Esophagus squamous epithelium (tissue), 5 donors: ENCODE measurements around the gene CTXND1. TPM values are rescaled to one million over a fixed set of nuclear protein-coding genes. Genes with fewer than 3 reads are reported as not detected.

ENCODE experiments used
- DNase-seq: peaks from one replicate; lab custom pipeline; 2025; lab: John Stamatoyannopoulos, UW
- H3K27ac ChIP-seq, 4 donors: fragments of 200-600 bp; sonication (generic); one replicate each; pipeline ENCODE4 v1.5.1; 2016 to 2019; ENCODE audit warnings: mild to moderate bottlenecking in 1 of 4
- H3K27me3 ChIP-seq, 4 donors: fragments of 200-600 bp; sonication (generic); 1 replicate in 3 of 4; 2 replicates in 1 of 4; pipeline versions ENCODE4 v1.5.1 to v1.6.0; 2017 to 2021; ENCODE audit warnings: antibody characterized with exemption in 1 of 4
- H3K36me3 ChIP-seq, 3 donors: fragments of 200-600 bp; sonication (generic); one replicate each; pipeline ENCODE4 v1.5.1; 2016 to 2019
- H3K4me1 ChIP-seq, 3 donors: fragments of 200-600 bp; sonication (generic); one replicate each; pipeline ENCODE4 v1.5.1; 2017 to 2019
- H3K4me3 ChIP-seq, 4 donors: fragments of 200-600 bp; sonication (generic); 1 replicate in 3 of 4; 2 replicates in 1 of 4; pipeline ENCODE4 v1.5.1; 2016 to 2019; ENCODE audit warnings: mild to moderate bottlenecking in 2 of 4, moderate library complexity in 1 of 4
- H3K9me3 ChIP-seq, 3 donors: fragments of 200-600 bp; sonication (generic); one replicate each; pipeline ENCODE4 v1.5.1; 2016 to 2019
- POLR2A ChIP-seq, 4 donors: fragments of 450-650 bp; IDR thresholded peaks; one replicate each; pipeline ENCODE4 v1.6.1; 2017; ENCODE audit warnings: antibody characterized with exemption in 4 of 4, mild to moderate bottlenecking in 4 of 4, moderate library complexity in 3 of 4
- WGBS, 2 donors: methylation state at CpG; one replicate each; pipeline ENCODE4 v1.1.5; 2018; 5-methylcytosine and 5-hydroxymethylcytosine counted together
- intact Hi-C: fragments of 100-400 bp; cut with DNase I; formaldehyde crosslinking; loops from one replicate; pipeline ENCODE4 v1.15.0; 2022
- total RNA-seq, 4 donors: library from RNA; depleted of rRNA; stranded (reverse); fragments of >200 nt; gene quantifications; one replicate each; pipeline ENCODE4 v1.1.0, GENCODE V29; 2016
- TF ChIP-seq, protein P1 (sequence below), 6 experiments: fragments of 450-650 bp in 4 of 6; fragments of 200-600 bp in 2 of 6; sonication (generic) in 2 of 6; IDR thresholded peaks; one replicate each; pipeline ENCODE4 v1.5.1; 2016 to 2019; ENCODE audit warnings: antibody characterized with exemption in 6 of 6, mild to moderate bottlenecking in 4 of 6, moderate library complexity in 4 of 6
- donor health status: DM: yes; HTN: yes; CAD: no.

CTXND1 gene
- total RNA-seq, 4 donors from 2014 or later = not detected

DNA sequence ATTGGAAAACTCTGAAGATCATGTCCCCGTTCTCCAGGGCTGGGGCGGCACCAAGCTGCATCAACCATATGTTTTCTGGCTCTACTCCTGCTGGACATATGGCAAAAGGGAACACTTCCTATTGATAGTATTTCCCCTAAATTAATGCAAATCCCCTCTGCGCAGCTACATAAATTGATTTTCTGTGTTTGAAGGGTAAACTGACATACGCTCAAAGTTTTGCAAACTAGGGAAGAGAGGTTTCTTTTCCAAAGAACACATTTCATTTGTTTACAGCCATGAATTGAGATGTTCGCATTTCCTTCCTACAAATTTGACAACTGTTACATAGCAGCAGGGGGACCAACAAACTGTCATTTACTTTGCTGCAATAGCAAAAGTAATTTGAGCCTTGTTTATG is 35.9 kb downstream of the CTXND1 start:
- H3K27ac ChIP-seq = no peak overlapping the region
- no peak overlapping the region for H3K4me3 ChIP-seq
- H3K9me3 ChIP-seq = no peaks in the 10 kb centered on the region
- H3K36me3 ChIP-seq = no peaks in the 10 kb centered on the region
- 81 to 96% methylated on average over 5 of the region's 5 CpGs for WGBS, 2 donors
- H3K4me1 ChIP-seq = peaks cover 0 to 4% (median 0%) of the 10 kb centered on the region in 3 donors
- DNase-seq = no peak
- no peak for TF ChIP-seq POLR2A (IDR thresholded peaks at IDR 0.05)
- TF ChIP-seq, protein P1, sequence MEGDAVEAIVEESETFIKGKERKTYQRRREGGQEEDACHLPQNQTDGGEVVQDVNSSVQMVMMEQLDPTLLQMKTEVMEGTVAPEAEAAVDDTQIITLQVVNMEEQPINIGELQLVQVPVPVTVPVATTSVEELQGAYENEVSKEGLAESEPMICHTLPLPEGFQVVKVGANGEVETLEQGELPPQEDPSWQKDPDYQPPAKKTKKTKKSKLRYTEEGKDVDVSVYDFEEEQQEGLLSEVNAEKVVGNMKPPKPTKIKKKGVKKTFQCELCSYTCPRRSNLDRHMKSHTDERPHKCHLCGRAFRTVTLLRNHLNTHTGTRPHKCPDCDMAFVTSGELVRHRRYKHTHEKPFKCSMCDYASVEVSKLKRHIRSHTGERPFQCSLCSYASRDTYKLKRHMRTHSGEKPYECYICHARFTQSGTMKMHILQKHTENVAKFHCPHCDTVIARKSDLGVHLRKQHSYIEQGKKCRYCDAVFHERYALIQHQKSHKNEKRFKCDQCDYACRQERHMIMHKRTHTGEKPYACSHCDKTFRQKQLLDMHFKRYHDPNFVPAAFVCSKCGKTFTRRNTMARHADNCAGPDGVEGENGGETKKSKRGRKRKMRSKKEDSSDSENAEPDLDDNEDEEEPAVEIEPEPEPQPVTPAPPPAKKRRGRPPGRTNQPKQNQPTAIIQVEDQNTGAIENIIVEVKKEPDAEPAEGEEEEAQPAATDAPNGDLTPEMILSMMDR (IDR thresholded peaks at IDR 0.05) = no peak
- peaks cover 0 to 3% (median 0%) of the 10 kb centered on the region in 4 donors for H3K27me3 ChIP-seq
- intact Hi-C loops = no loop called here

DNA sequence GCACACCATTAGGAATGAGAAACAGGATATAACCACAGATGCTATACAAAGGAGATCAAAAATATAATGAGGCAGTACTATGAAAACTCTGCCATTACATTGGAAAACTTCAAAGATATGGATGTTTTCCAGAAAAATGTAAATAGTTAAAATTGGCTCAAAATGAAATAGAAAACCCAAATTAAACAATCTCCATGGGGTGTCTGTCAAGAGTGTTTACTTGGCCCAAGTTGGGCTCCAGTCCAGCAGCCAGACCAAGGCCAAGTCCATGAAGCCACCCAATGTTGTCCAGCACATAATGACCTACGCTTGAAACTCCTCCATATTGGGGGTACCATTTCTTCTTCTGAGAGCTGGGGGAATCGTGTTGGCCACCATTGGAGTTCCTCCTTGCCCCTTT is 37.1 kb downstream of the CTXND1 start:
- no peak for DNase-seq
- TF ChIP-seq, protein P1 (IDR thresholded peaks at IDR 0.05) = no peak
- TF ChIP-seq POLR2A (IDR thresholded peaks at IDR 0.05) = no peak
- peaks cover 0 to 3% (median 0%) of the 10 kb centered on the region in 4 donors for H3K27me3 ChIP-seq
- no peaks in the 10 kb centered on the region for H3K9me3 ChIP-seq
- no peak overlapping the region for H3K27ac ChIP-seq
- intact Hi-C loops = no loop called here
- 70 to 79% methylated on average over 2 of the region's 2 CpGs for WGBS, 2 donors
- peaks cover 0 to 4% (median 0%) of the 10 kb centered on the region in 3 donors for H3K4me1 ChIP-seq
- no peak overlapping the region for H3K4me3 ChIP-seq
- no peaks in the 10 kb centered on the region for H3K36me3 ChIP-seq

DNA sequence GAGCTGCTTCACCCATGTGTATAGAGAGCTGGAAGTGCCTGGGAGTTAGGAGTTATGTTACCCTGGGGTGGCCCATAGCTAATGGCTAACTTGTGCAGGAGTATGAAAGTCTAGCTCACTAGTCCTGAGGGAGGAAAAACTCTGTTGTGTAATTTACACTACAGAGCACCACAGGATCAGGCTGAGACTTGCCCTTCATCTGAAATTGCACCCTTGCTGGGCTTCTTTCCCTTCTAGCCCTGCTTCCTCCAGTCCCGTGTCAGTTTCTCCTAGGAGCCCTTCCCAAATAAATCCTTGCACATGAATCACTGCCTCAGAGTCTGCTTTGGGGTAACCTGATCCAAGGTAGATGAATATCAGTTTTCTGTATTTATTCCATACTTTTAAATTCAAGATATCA is 40.0 kb downstream of the CTXND1 start:
- no peak for DNase-seq
- Histone ChIP-seq H3K4me1 (peaks cover 0 to 4% (median 0%) of the 10 kb centered on the region in 3 donors), H3K27ac (no peak overlapping the region), H3K9me3 (no peaks in the 10 kb centered on the region), H3K27me3 (peaks cover 0 to 10% (median 0%) of the 10 kb centered on the region in 4 donors), H3K36me3 (no peaks in the 10 kb centered on the region), H3K4me3 (no peak overlapping the region)
- TF ChIP-seq, protein P1 (IDR thresholded peaks at IDR 0.05) = no peak
- no peak for TF ChIP-seq POLR2A (IDR thresholded peaks at IDR 0.05)
- intact Hi-C loops = no loop called here
- 30 to 37% methylated on average over 1 of the region's 1 CpG for WGBS, 2 donors

DNA sequence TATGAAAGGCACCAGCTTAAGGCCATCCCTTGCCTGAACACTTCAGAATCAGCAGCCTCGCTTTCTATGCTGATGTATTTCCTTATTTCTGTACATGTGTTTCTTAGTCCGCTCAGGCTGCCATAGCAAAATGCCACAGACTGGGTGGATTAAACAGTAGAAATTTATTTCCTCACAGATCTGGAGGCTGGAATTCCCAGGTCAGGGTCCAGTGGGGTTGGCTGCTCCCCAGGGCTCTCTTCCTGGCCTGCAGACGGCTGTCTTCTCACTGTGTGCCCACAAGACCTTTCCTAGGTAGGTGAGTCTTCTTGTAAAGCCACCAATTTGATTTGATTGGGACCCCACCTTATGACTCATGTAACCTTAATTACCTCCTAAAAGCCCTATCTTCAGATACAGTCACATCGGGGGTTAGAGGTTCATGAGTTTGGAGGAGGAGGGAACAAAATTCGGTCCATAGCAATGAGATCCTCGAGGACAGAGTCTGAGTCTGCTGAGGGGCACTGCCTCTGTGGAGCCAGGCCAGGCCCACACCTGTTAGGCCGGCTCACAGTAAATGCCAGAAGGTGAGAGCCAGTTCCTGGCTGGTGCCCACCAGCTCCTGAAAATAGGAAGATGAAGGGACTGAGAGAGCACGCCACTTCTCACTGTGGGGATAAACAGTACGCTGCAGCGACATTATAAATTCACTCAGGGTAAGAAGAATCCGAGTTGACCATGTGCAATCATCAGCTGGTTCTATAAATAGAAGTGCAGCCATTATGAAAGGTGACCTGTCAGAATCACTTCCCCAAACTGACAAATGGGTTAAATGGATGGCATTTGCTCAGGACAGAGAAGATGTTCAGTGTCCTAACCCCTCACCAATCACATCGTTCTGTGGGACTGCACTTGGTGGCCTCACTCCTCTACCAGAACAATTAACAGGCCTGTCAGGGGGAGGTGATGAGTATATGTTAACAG is 41.1 kb downstream of the CTXND1 start:
- Histone ChIP-seq H3K9me3 (no peaks in the 10 kb centered on the region), H3K4me1 (peaks cover 0 to 4% (median 0%) of the 10 kb centered on the region in 3 donors), H3K27ac (no peak overlapping the region), H3K4me3 (no peak overlapping the region), H3K27me3 (peaks cover 0 to 6% (median 0%) of the 10 kb centered on the region in 4 donors), H3K36me3 (no peaks in the 10 kb centered on the region)
- DNase-seq = no peak
- 73 to 75% methylated on average over 10 of the region's 12 CpGs for WGBS, 2 donors
- intact Hi-C loops = no loop called here
- no peak for TF ChIP-seq POLR2A (IDR thresholded peaks at IDR 0.05)
- TF ChIP-seq, protein P1 (IDR thresholded peaks at IDR 0.05) = no peak
